HG03342 (cell line): ENCODE results near the gene CDK2.
"Not testable (repeated sequence)": the region's sequence is repeated elsewhere in the genome, so short reads cannot be mapped to it uniquely, and the experiment has no call there.

ENCODE experiments used
- ATAC-seq: cut with Tn5 transposase; IDR thresholded peaks from one replicate; pipeline ENCODE4 v1.9.1; 2021; ENCODE audit warnings: mild to moderate bottlenecking, moderate library complexity; ENCODE audit not compliant: unreplicated experiment

CDK2 gene

GRCh38 chr12:55979069-55979468 is 12.4 kb downstream of the CDK2 start:
- ATAC-seq: no peak

GRCh38 chr12:55981882-55982281 is 15.3 kb downstream of the CDK2 start:
- not testable (repeated sequence) for ATAC-seq

GRCh38 chr12:55982319-55982936 is 15.8 kb downstream of the CDK2 start:
- peak; percentile 88 for ATAC-seq

GRCh38 chr12:55983232-55983842 is 16.7 kb downstream of the CDK2 start:
- no peak for ATAC-seq

GRCh38 chr12:55984861-55985260 is 18.2 kb downstream of the CDK2 start:
- ATAC-seq: no peak

GRCh38 chr12:55985341-55985740 is 18.7 kb downstream of the CDK2 start:
- no peak for ATAC-seq

- ATAC-seq: not testable (repeated sequence)
Observed at GRCh38 chr12:55985976-55986375, 19.3 kb downstream of the CDK2 start.

- no peak for ATAC-seq
Observed at GRCh38 chr12:55991110-55991509, 24.5 kb downstream of the CDK2 start.

- no peak for ATAC-seq
Observed at GRCh38 chr12:55993230-55993853, 26.7 kb downstream of the CDK2 start.

GRCh38 chr12:55995366-55995765 is 28.7 kb downstream of the CDK2 start:
- no peak for ATAC-seq

GRCh38 chr12:55996201-55996714 is 29.6 kb downstream of the CDK2 start:
- ATAC-seq: no peak

GRCh38 chr12:55996715-55997534 is 30.3 kb downstream of the CDK2 start, which contains the start of gene SUOX:
Gene SUOX, plus strand, starts transcription at chr12:55997276. Its CDS starts 4,946 bp downstream, at chr12:56002222.
- ATAC-seq: peak; percentile 99

GRCh38 chr12:55997535-55997859 is 30.9 kb downstream of the CDK2 start:
- ATAC-seq: no peak

- ATAC-seq: not testable (repeated sequence)
Observed at GRCh38 chr12:55999522-55999921, 32.9 kb downstream of the CDK2 start.

- ATAC-seq: not testable (repeated sequence)
Observed at GRCh38 chr12:55999999-56000540, 33.4 kb downstream of the CDK2 start.

GRCh38 chr12:56001487-56002100 is 35.0 kb downstream of the CDK2 start:
- ATAC-seq: no peak

GRCh38 chr12:56003376-56003775 is 36.7 kb downstream of the CDK2 start:
- ATAC-seq: not testable (repeated sequence)

- no peak for ATAC-seq
Observed at GRCh38 chr12:56004211-56004610, 37.6 kb downstream of the CDK2 start.

- ATAC-seq: peak; percentile 29
Observed at GRCh38 chr12:56007564-56008559, 41.2 kb downstream of the CDK2 start.
